ENCODE measurements around the gene LHFPL4. TPM values are rescaled to one million over a fixed set of nuclear protein-coding genes. Genes with fewer than 3 reads are reported as not detected.

The LHFPL4 gene
- total and polyA plus RNA-seq, 9 of the 15 experiments (the other 6 are each of a cell fraction or from before 2014, with no cell fraction given): not detected

DNA sequence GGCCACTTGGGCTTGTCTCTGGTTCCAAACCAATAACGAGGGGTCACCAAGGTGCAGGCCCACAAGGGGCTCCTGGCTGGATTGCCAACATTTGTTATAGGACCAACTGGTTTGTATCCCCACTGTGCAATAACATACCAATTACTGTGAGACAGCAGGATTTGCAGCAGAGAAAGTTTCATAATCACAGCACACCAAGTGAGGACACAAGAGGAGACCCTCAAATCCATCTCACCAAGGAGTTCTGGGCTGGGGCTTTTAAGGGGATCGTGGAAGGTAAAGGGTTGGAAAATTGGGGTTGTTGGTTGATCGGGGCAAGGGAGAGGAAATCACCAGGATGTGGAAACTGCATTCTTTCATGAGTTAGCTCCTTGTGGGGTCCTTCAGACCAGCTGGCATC is 29.7 kb upstream of the LHFPL4 start:
- H3K27me3 ChIP-seq (ENCODE audit: control insufficient read depth in 2 of 2, insufficient read depth in 2 of 2, low read length in 2 of 2): peaks cover 4 to 23% of the 10 kb centered on the region in 2 experiments; a peak in 4 of 5 replicates
- intact Hi-C loops (cut with micrococcal nuclease): loop anchor here (10.0 kb wide), 1 partner anchor 131 kb away; no protein-coding TSS in a partner anchor
- BruUV-seq (replicated peaks): no TSS peak
- POLR2A ChIA-PET: no interaction called here
- H3K4me3 ChIP-seq: no peak overlapping the region
- CTCF ChIA-PET (ENCODE audit: low intra/inter-chr PET ratio): no interaction called here
- H3K9ac ChIP-seq (ENCODE audit: insufficient read depth in 1 of 2, low read depth in 2 of 2, low read length in 2 of 2): no peak overlapping the region
- in situ Hi-C loops (cut with MboI): no loop called here
- TF ChIP-seq TRIM24 (IDR thresholded peaks at IDR 0.05) (0 out of 4 replicates have a peak, but pooled peaks of 1 of the 2 experiments have one; percentile 27), CEBPB (tag; IDR thresholded peaks at IDR 0.05) (peak; percentile 76), ZNF561 (CRISPR knock-in tag; conservative IDR thresholded peaks at IDR 0.05) (no peak), CEBPG (CRISPR knock-in tag; IDR thresholded peaks at IDR 0.05) (no peak), CEBPG (tag; conservative IDR thresholded peaks at IDR 0.05 in 1 of 2, IDR thresholded peaks at IDR 0.05 in 1 of 2) (peak in 1 of 2 experiments; percentile 47; a peak in 1 of 4 replicates), CBX5 (IDR thresholded peaks at IDR 0.05; ENCODE audit: borderline replicate concordance, low read depth) (0 out of 2 replicates have a peak, but pooled peaks have one; percentile 24), ZBTB34 (CRISPR knock-in tag; IDR thresholded peaks at IDR 0.05) (no peak)
- no peak overlapping the region for H3K27ac ChIP-seq (ENCODE audit: extremely low read depth, low read depth, low read length)
- FAIRE-seq (no peak), ATAC-seq (no peak), DNase-seq (ENCODE audit: extremely low read depth in 1 of 4, low spot score in 3 of 4) (no peak)
- H3K9me3 ChIP-seq (replicated peaks; ENCODE audit: control insufficient read depth, insufficient read depth, low read depth, low read length): no peaks in the 10 kb centered on the region
- H4K20me1 ChIP-seq (replicated peaks; ENCODE audit: control insufficient read depth, insufficient read depth, low read length): no peaks in the 10 kb centered on the region
- no peaks in the 10 kb centered on the region for H3K9me1 ChIP-seq (ENCODE audit: control insufficient read depth, insufficient read depth, low read length)
- H3K79me2 ChIP-seq (ENCODE audit: control insufficient read depth, insufficient read depth, low read length): no peaks in the 10 kb centered on the region
- H3K4me2 ChIP-seq (ENCODE audit: insufficient read depth, low read length): no peak overlapping the region
- H3K4me1 ChIP-seq (replicated peaks in 1 of 2; ENCODE audit: control insufficient read depth in 2 of 2, insufficient read depth in 2 of 2, low read length in 2 of 2): no peaks in the 10 kb centered on the region
- no peak overlapping the region for H2AFZ ChIP-seq (ENCODE audit: low read depth, low read length)
- H3K36me3 ChIP-seq (ENCODE audit: control insufficient read depth, insufficient read depth, low read length): no peaks in the 10 kb centered on the region
- WGBS (ENCODE audit: insufficient coverage, low coverage, missing lambda C conversion rate): 6% methylated on average over 3 of the region's 3 CpGs

All from K562 (cell line).